ENCODE measurements around the gene MAD2L2.

Gene MAD2L2

DNA sequence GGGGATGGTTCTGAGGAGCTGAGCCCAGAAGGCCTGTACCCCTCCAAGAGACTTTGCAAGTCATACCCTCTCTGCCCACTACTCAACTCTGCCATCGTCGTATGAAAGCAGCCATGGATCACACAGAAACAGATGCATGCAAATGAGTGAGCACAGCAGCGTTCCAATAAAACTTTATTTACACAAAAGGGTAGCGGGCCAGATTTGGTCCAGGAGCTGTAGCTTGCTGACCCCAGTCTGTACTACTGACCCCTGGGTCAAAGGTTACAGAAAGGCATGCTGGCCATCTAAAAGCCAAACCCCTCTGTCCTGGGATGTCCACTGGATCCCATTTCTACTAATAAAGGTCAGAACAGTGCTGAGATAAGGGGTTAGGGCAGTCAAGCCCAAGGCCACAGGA is 46.2 kb upstream of the MAD2L2 start:
- Histone ChIP-seq H3K27me3 (replicated peaks) (no peaks in the 10 kb centered on the region), H3K4me3 (ENCODE audit: low read depth, low read length) (no peak overlapping the region), H3K36me3 (replicated peaks) (no peaks in the 10 kb centered on the region), H3K27ac (no peak overlapping the region)
- in situ Hi-C loops (cut with HindIII; ENCODE audit: low pct_ligation_motif_present, low sequenced_read_pairs), result no loop called here
- DNase-seq, result no peak
- TF ChIP-seq, protein P1, sequence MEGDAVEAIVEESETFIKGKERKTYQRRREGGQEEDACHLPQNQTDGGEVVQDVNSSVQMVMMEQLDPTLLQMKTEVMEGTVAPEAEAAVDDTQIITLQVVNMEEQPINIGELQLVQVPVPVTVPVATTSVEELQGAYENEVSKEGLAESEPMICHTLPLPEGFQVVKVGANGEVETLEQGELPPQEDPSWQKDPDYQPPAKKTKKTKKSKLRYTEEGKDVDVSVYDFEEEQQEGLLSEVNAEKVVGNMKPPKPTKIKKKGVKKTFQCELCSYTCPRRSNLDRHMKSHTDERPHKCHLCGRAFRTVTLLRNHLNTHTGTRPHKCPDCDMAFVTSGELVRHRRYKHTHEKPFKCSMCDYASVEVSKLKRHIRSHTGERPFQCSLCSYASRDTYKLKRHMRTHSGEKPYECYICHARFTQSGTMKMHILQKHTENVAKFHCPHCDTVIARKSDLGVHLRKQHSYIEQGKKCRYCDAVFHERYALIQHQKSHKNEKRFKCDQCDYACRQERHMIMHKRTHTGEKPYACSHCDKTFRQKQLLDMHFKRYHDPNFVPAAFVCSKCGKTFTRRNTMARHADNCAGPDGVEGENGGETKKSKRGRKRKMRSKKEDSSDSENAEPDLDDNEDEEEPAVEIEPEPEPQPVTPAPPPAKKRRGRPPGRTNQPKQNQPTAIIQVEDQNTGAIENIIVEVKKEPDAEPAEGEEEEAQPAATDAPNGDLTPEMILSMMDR (IDR thresholded peaks at IDR 0.05; ENCODE audit: low read depth, low read length, missing control alignments), result no peak

DNA sequence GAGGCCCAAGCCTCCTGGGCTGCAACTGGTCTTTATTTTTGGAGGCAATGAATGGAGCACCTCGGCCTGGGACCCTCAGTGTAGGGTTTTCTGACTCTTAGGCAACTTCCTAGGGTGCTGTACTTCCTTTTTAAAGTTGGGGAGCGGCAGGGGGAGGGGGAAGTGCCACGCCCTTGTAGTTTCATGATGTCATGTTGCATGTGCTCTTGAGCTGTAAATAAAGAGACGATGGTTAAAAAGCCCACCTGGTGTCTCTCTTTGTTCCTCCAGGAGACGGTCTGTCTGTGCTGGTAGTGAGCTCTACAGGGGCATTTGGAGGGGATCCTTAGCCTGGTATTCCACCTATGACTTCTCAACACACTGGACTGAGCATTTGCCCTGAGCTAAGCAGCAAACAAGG is 44.7 kb upstream of the MAD2L2 start:
- in situ Hi-C loops (cut with HindIII; ENCODE audit: low pct_ligation_motif_present, low sequenced_read_pairs), result no loop called here
- TF ChIP-seq, protein P1 (IDR thresholded peaks at IDR 0.05; ENCODE audit: low read depth, low read length, missing control alignments), result no peak
- Histone ChIP-seq H3K27me3 (replicated peaks) (no peaks in the 10 kb centered on the region), H3K27ac (no peak overlapping the region), H3K4me3 (ENCODE audit: low read depth, low read length) (no peak overlapping the region), H3K36me3 (replicated peaks) (no peaks in the 10 kb centered on the region)
- no peak for DNase-seq

DNA sequence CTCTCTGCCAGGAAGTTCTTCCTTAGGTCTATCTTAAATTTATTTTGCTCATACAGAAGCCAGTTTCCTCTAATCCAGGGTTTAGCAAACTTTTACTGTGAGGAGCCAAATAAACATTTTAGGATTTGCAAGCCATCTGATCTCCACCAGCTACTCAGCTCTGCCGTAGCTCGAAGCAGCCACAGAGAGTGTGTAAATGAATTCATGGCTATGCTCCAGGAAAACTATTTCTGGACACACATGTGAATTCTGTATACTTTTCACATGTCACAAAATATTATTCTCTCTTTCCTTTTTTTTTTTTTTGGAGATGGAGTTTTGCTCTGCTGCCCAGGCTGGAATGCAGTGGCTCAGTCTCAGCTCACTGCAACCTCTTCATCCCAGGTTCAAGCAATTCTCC is 41.6 kb upstream of the MAD2L2 start:
- DNase-seq, result no peak
- no peak overlapping the region for H3K4me3 ChIP-seq (ENCODE audit: low read depth, low read length)
- no peaks in the 10 kb centered on the region for H3K36me3 ChIP-seq (replicated peaks)
- H3K27me3 ChIP-seq (replicated peaks), result no peaks in the 10 kb centered on the region
- TF ChIP-seq, protein P1 (IDR thresholded peaks at IDR 0.05; ENCODE audit: low read depth, low read length, missing control alignments), result no peak
- no peak overlapping the region for H3K27ac ChIP-seq
- in situ Hi-C loops (cut with HindIII; ENCODE audit: low pct_ligation_motif_present, low sequenced_read_pairs), result no loop called here

DNA sequence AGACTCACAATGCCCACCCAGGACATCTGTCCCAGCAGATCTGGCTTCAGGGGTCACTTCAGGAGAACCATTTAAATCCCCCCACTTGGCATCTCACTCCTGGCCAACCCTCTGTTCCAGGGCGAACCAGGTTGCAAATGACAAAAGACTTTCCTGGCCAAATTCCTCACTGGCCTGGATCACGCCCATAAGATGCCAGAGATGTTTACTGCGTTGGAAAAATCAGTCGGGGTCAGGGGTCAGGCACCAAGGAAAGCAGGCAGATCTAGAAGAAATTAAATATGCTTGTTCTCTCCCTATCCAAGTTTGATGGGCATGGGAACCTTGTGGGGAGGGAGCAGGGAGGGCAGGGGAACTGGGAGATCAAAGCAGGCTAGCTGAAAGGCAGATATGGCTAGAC is 40.4 kb upstream of the MAD2L2 start:
- no peak overlapping the region for H3K4me3 ChIP-seq (ENCODE audit: low read depth, low read length)
- DNase-seq, result no peak
- H3K27me3 ChIP-seq (replicated peaks), result no peaks in the 10 kb centered on the region
- in situ Hi-C loops (cut with HindIII; ENCODE audit: low pct_ligation_motif_present, low sequenced_read_pairs), result no loop called here
- TF ChIP-seq, protein P1 (IDR thresholded peaks at IDR 0.05; ENCODE audit: low read depth, low read length, missing control alignments), result no peak
- no peaks in the 10 kb centered on the region for H3K36me3 ChIP-seq (replicated peaks)
- no peak overlapping the region for H3K27ac ChIP-seq

DNA sequence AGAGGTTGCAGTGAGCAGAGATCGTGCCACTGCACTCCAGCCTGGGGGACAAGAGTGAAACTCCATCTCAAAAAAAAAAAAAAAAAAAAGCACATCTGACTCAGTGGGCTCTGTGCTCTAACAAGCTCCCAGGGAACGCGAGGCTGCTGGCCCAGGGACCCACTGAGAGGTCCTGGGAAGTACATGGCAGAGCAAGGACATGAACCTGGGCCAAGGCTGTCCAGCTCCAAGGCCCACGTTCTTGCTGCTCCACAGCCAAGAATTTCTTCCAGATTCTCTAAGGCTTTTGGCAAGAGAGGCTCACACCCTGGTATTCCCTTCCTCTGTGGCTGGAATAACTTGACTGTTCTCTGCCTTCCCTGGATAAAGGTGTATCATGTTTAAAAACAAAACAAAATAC is 39.6 kb upstream of the MAD2L2 start:
- TF ChIP-seq, protein P1 (IDR thresholded peaks at IDR 0.05; ENCODE audit: low read depth, low read length, missing control alignments), result no peak
- Histone ChIP-seq H3K27ac (no peak overlapping the region), H3K27me3 (replicated peaks) (no peaks in the 10 kb centered on the region), H3K4me3 (ENCODE audit: low read depth, low read length) (no peak overlapping the region), H3K36me3 (replicated peaks) (no peaks in the 10 kb centered on the region)
- no peak for DNase-seq
- in situ Hi-C loops (cut with HindIII; ENCODE audit: low pct_ligation_motif_present, low sequenced_read_pairs), result no loop called here

DNA sequence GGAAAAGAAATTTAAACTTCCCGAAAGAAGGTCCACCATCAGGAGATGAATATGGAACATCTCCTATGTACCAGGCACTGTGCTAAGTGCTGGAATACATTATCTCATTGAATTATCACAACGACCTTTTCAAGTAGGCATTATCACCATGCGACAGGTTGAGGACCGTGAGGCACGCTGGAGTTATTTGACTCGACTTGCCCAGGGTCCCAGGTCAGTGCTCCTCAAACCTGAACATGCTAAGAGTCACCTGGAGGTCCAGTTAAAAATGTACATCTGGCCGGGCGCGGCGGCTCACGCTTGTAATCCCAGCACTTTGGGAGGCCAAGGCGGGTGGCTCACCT is 39.1 kb upstream of the MAD2L2 start:
- in situ Hi-C loops (cut with HindIII; ENCODE audit: low pct_ligation_motif_present, low sequenced_read_pairs), result no loop called here
- DNase-seq, result no peak
- no peaks in the 10 kb centered on the region for H3K36me3 ChIP-seq (replicated peaks)
- TF ChIP-seq, protein P1 (IDR thresholded peaks at IDR 0.05; ENCODE audit: low read depth, low read length, missing control alignments), result no peak
- no peaks in the 10 kb centered on the region for H3K27me3 ChIP-seq (replicated peaks)
- H3K27ac ChIP-seq, result no peak overlapping the region
- H3K4me3 ChIP-seq (ENCODE audit: low read depth, low read length), result no peak overlapping the region
